ENCODE data around the gene TRPM5.
A peak's percentile ranks its signal among the peaks of the same experiment; 100 is the strongest.

The TRPM5 gene

GRCh38 chr11:2401436-2401984, 42.8 kb downstream of the TRPM5 start:
- no peak for DNase-seq

- no peak for DNase-seq
Measured at GRCh38 chr11:2400762-2401435, 43.4 kb downstream of the TRPM5 start.

- peak; percentile 100 for DNase-seq
Measured at GRCh38 chr11:2400069-2400761, 44.1 kb downstream of the TRPM5 start, which contains the start of gene TSSC4. TSS of gene TSSC4 (plus strand) at chr11:2400750. CDS start at chr11:2402634, 1,884 bp downstream.

- DNase-seq: no peak
Measured at GRCh38 chr11:2399488-2400068, 44.7 kb downstream of the TRPM5 start.

- peak; percentile 45 for DNase-seq
Measured at GRCh38 chr11:2398664-2399355, 45.5 kb downstream of the TRPM5 start.

GRCh38 chr11:2397005-2397404, 47.3 kb downstream of the TRPM5 start:
- no peak for DNase-seq

- no peak for DNase-seq
Measured at GRCh38 chr11:2396471-2396870, 47.8 kb downstream of the TRPM5 start.

- no peak for DNase-seq
Measured at GRCh38 chr11:2395856-2396255, 48.5 kb downstream of the TRPM5 start.

- DNase-seq: no peak
Measured at GRCh38 chr11:2395211-2395730, 49.0 kb downstream of the TRPM5 start.

GRCh38 chr11:2394818-2395105, 49.6 kb downstream of the TRPM5 start:
- DNase-seq: no peak
